ENCODE data around the gene TUBA4A.

TUBA4A gene

GRCh38 chr2:219234331-219234730 is 19.4 kb downstream of the TUBA4A start:
- TF ChIP-seq CTCF (IDR thresholded peaks at IDR 0.05; ENCODE audit: low read depth, low read length) = no peak

DNA sequence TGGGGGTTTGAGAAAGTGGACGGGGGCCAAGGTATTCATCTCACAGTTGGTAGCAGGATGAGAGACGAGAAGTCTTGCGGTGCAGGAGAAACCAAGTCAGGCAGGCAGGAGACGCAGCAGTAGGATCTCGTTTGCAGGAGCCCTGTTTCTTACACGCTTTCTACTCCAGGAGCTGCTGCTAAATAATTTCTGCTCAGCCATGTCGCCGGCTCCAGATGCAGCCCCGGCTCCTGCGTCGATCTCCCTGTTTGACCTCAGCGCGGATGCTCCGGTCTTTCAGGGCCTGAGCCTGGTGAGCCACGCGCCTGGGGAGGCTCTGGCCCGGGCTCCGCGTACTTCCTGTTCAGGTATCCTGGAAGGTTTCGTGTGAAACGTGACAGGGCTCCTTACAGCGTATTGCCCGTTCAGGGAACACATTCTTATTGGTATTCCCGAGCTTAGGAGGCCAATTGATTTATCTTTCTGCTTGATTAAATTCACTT is 23.6 kb downstream of the TUBA4A start:
- peak overlapping the region; percentile 80 to 91 for H3K4me3 ChIP-seq (replicated peaks in 1 of 2; ENCODE audit: low read depth in 2 of 2, low read length in 2 of 2)
- peak; percentile 53 to 57 for DNase-seq (ENCODE audit: low read depth in 2 of 2)
- no peak for TF ChIP-seq CTCF (IDR thresholded peaks at IDR 0.05; ENCODE audit: low read depth, low read length)

More at GRCh38 chr2:219234331-219234730, 19.4 kb downstream of the TUBA4A start:
- DNase-seq (ENCODE audit: low read depth in 2 of 2) = no peak
- H3K4me3 ChIP-seq (replicated peaks in 1 of 2; ENCODE audit: low read depth in 2 of 2, low read length in 2 of 2) = no peak overlapping the region

DNA sequence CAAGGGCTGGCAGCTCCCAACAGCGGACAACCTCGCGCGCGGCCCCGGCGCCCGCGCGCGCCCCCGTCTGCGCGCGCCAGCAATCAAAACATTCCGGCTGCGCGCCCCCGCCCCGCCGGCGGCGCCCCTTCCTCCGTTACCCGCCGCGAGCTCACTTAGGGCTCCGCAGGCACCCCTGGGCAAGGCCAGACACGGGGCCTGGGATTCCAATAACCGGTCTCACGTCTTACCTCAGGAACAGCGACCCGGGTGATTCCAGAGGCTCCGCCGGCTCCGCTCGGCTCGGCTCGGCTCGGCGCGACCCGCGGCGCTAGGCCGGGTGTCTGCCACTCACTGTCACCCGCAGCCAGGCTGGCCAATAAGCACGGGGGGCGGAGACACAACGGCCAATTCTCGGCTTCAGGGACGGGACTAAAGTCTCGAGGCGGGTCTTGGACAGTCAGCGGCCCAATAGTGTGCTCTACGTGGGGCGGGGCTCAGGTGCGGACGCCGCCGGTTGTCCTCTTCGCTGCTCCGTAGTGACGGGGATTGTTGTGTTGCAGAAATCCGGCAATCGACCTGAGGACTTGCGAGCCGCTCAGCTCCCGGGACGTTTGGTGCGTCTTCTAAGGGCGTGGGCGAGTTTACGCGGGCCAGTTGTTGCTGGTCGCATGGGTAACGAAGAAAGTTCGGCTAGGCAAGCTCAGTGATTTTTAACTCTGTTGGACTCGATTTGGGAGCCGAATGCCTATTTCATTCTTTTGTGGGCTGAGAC is 24.2 kb downstream of the TUBA4A start, which contains the start of the genes ANKZF1 and ATG9A:
Gene ANKZF1 (plus strand): TSS at position 502 of the 754 bp plus-strand sequence. CDS start 452 bp downstream, outside the sequence.
Gene ATG9A (minus strand): TSS at position 332 of the 754 bp plus-strand sequence. CDS start 1,612 bp downstream, outside the sequence.
- no peak for TF ChIP-seq CTCF (IDR thresholded peaks at IDR 0.05; ENCODE audit: low read depth, low read length)
- H3K4me3 ChIP-seq (replicated peaks in 1 of 2; ENCODE audit: low read depth in 2 of 2, low read length in 2 of 2) = peak within 1 kb of the TSS; percentile 90 to 91
- DNase-seq (ENCODE audit: low read depth in 2 of 2) = peak; percentile 99

DNA sequence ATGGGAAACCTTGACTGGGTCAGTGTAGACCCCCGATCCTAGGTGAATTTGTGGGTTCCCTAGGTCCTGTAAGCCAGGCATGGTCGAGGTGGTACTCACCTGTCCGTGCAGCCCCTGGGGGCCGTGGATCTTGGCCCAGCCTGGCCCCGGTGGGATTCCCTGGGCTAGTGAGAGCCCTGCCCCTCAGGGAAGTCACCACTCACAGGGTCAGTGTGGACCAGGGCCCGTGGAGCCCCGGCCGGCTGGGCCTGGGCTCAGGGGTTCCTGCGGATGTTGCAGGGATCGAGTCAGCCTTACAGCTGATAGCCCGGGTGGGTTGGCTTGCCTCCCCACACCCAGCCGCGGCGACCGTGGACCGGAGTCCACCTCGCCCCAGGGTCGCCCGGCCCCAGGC is 24.8 kb downstream of the TUBA4A start:
- H3K4me3 ChIP-seq (replicated peaks in 1 of 2; ENCODE audit: low read depth in 2 of 2, low read length in 2 of 2) = peak overlapping the region; percentile 90 to 91
- TF ChIP-seq CTCF (IDR thresholded peaks at IDR 0.05; ENCODE audit: low read depth, low read length) = no peak
- no peak for DNase-seq (ENCODE audit: low read depth in 2 of 2)

DNA sequence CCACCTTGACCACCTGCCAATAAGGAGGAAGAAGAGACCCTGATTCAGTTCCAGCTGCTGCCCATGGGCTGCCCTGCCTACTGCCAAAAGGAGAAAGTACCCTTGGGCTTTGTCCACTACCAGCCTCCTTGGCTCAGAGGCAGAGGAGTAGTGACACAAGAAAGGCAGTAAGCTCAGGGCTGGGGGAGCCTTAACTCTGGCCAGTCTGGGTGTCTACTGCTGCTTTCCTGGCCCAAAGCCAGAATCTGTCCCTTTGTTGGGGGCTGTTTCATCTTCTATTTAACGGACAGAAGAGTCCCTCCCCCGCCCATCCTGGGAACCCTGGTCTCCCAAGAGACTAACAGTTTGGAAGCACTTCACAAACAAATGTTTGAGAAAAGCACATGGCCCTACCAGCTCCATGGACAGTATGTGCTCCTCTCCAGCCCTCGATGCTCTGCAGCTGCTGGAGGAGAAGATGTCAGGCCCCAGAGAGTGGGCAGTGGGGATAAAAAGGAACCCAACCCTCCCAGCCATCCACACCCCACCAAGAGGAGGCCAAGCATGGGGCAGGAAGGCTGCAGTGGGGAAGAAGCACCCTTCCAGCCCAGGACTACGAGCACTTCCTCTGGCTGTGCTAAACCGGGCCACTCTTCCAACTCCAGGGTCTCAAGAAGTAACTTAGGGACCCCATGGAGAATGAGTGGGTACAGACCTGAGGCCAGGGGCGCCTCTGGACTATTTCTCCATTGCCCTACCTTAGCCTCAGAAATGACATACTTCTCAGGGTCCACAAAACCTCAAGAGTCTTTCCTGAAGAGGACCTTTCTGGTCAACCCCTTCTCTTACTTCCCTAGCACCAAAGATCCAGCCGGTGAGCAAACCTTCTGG is 25.4 kb downstream of the TUBA4A start:
- DNase-seq (ENCODE audit: low read depth in 2 of 2) = peak in 1 of 2 donors; percentile 21
- TF ChIP-seq CTCF (IDR thresholded peaks at IDR 0.05; ENCODE audit: low read depth, low read length) = no peak
- H3K4me3 ChIP-seq (replicated peaks in 1 of 2; ENCODE audit: low read depth in 2 of 2, low read length in 2 of 2) = peak overlapping the region; percentile 90 to 91

GRCh38 chr2:219225350-219225749 is 28.4 kb downstream of the TUBA4A start:
- H3K4me3 ChIP-seq (replicated peaks in 1 of 2; ENCODE audit: low read depth in 2 of 2, low read length in 2 of 2) = no peak overlapping the region
- no peak for TF ChIP-seq CTCF (IDR thresholded peaks at IDR 0.05; ENCODE audit: low read depth, low read length)
- DNase-seq (ENCODE audit: low read depth in 2 of 2) = no peak

All from cardiac fibroblast (primary cell).